Panc1 (cell line): Measurements from ENCODE around the gene SUPT6H. TPM values are rescaled to one million over a fixed set of nuclear protein-coding genes. Genes with fewer than 3 reads are reported as not detected.

ENCODE experiments used
- ATAC-seq: fragments of 200-7000 bp; cut with Tn5 transposase; 2 replicates; pipeline ENCODE4 v1.9.1; 2020; ENCODE audit warnings: mild to moderate bottlenecking, moderate library complexity
- BruUV-seq: library from RNA; stranded (reverse); fragments of 400-500 nt; replicated peaks from 2 replicates; lab custom pipeline; 2021; lab: Mats Ljungman, UMichigan
- CTCF ChIA-PET: fragments of 300-600 bp; sonication (Branson Sonifier 250); formaldehyde crosslinking; loops from one replicate; lab custom pipeline; 2022; ENCODE audit warnings: antibody characterized with exemption; lab: Charles Lee
- POLR2A ChIA-PET: fragments of 300-600 bp; sonication (Branson Sonifier 250); formaldehyde crosslinking; loops from one replicate; lab custom pipeline; 2022; ENCODE audit warnings: antibody characterized with exemption; lab: Charles Lee
- DNase-seq: peaks from one replicate; pipeline ENCODE4 v3.0.0-alpha.2; 2010; ENCODE audit warnings: low read depth, low spot score
- H3K27ac ChIP-seq: 2 replicates; pipeline ENCODE4 v1.5.1; 2011; ENCODE audit warnings: mild to moderate bottlenecking, low read length, inconsistent platforms
- H3K27me3 ChIP-seq: fragments of 200-500 bp; sonication (Bioruptor generic); 2 replicates; pipeline ENCODE4 v1.6.0; 2014; ENCODE audit warnings: low read length, inconsistent platforms; ENCODE audit not compliant: control insufficient read depth, insufficient read depth
- H3K36me3 ChIP-seq: fragments of 200-500 bp; sonication (Bioruptor generic); 2 replicates; pipeline ENCODE4 v1.5.1; 2014; ENCODE audit warnings: inconsistent platforms, mild to moderate bottlenecking, low read length, moderate library complexity; ENCODE audit not compliant: control insufficient read depth, insufficient read depth
- H3K4me1 ChIP-seq: 2 replicates; pipeline ENCODE4 v1.5.1; 2011; ENCODE audit warnings: inconsistent platforms, mild to moderate bottlenecking, low read length, moderate library complexity; ENCODE audit not compliant: control insufficient read depth, insufficient read depth
- H3K4me3 ChIP-seq, 2 experiments: 2 replicates each; pipeline ENCODE4 v1.5.1; 2011 to 2012; ENCODE audit warnings: low read depth in 2 of 2, low read length in 2 of 2, mild to moderate bottlenecking in 2 of 2, inconsistent platforms in 1 of 2, moderate library complexity in 1 of 2
- H3K9me3 ChIP-seq: fragments of 200-500 bp; sonication (Bioruptor generic); 2 replicates; pipeline ENCODE4 v1.5.1; 2014; ENCODE audit warnings: low read depth, mild to moderate bottlenecking, inconsistent platforms, low read length, moderate library complexity; ENCODE audit not compliant: control insufficient read depth, insufficient read depth
- POLR2AphosphoS5 ChIP-seq: IDR thresholded peaks from 2 replicates; pipeline ENCODE4 v1.6.1; 2012; ENCODE audit warnings: mild to moderate bottlenecking, low read depth, low read length, moderate library complexity
- SIN3A ChIP-seq: IDR thresholded peaks from 2 replicates; pipeline ENCODE4 v1.6.1; 2012; ENCODE audit warnings: low read depth, mild to moderate bottlenecking, low read length, moderate library complexity, borderline replicate concordance; ENCODE audit not compliant: insufficient read depth
- TCF7L2 ChIP-seq: IDR thresholded peaks from 2 replicates; pipeline ENCODE4 v1.6.1; 2011; ENCODE audit warnings: mild to moderate bottlenecking, low read depth, low read length, inconsistent platforms
- in situ Hi-C: cut with HindIII; loops from 2 replicates; pipeline ENCODE4 v1.10.0; 2016; ENCODE audit warnings: low sequenced_read_pairs, low pct_unique_long_range_greater_than_20kb
- intact Hi-C: fragments of 100-400 bp; cut with micrococcal nuclease; formaldehyde crosslinking; loops from one replicate; pipeline ENCODE4 v1.10.0; 2022; ENCODE audit not compliant: unreplicated experiment
- total RNA-seq: library from RNA; stranded (reverse); gene quantifications from one replicate; pipeline ENCODE4 v1.2.1, GENCODE V29; 2021; ENCODE audit not compliant: unreplicated experiment
- TF ChIP-seq, protein P1 (sequence below): fragments of 450-650 bp; IDR thresholded peaks from 2 replicates; pipeline ENCODE4 v1.5.1; 2017; ENCODE audit warnings: mild to moderate bottlenecking
- TF ChIP-seq, protein P2 (sequence below), 2 experiments: IDR thresholded peaks; 2 replicates each; pipeline ENCODE4 v1.6.1; 2011 to 2012; ENCODE audit warnings: low read depth in 2 of 2, control low read depth in 1 of 2, low read length in 1 of 2, mild to moderate bottlenecking in 1 of 2, moderate library complexity in 1 of 2; ENCODE audit not compliant: insufficient read depth in 1 of 2

The SUPT6H gene
- total RNA-seq, 1 experiment from 2014 or later, result 108 TPM

DNA sequence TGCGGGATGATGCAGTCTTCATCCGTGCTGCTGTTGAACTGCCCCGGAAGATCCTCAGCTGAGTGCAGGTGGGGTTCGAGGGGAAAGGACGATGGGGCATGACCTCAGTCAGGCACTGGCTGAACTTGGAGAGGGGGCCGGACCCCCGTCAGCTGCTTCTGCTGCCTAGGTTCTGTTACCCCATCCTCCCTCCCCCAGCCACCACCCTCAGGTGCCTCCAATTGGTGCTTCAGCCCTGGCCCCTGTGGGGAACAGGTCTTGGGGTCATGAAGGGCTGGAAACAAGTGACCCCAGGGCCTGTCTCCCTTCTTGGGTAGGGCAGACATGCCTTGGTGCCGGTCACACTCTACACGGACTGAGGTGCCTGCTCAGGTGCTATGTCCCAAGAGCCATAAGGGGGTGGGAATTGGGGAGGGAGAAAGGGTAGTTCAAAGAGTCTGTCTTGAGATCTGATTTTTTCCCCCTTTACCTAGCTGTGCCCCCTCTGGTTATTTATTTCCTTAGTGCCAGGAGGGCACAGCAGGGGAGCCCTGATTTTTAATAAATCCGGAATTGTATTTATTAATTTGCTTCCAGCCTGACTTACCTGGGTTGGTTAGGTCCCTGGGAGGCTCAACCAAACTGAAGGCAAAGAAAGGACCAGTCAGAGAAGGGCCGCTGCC lies 87.6 kb downstream of the SUPT6H start:
- in situ Hi-C loops (no loop called here), intact Hi-C loops (loop anchor here (1.0 kb wide), 1 partner anchor 22 kb away; no protein-coding TSS in a partner anchor)
- H3K27me3 ChIP-seq, result no peaks in the 10 kb centered on the region
- no peak overlapping the region for H3K4me3 ChIP-seq
- H3K27ac ChIP-seq, result peak overlapping the region; percentile 99
- ChIA-PET CTCF (interaction anchor here (0.6 to 8.4 kb wide), 4 partner anchors 14 to 144 kb away, joined by 3 to 123 read pairs (median 4); partner anchors contain the start of genes NEK8 and TLCD1), POLR2A (interaction anchor here (0.6 to 4.5 kb wide), 3 partner anchors 23 to 150 kb away, joined by 3 to 25 read pairs (median 7); partner anchors contain the start of gene TLCD1)
- no peak for DNase-seq
- no peaks in the 10 kb centered on the region for H3K9me3 ChIP-seq
- TF ChIP-seq SIN3A (no peak), TCF7L2 (no peak), POLR2AphosphoS5 (no peak; the same call in 1 of the 2 replicates)
- TF ChIP-seq, protein P1, sequence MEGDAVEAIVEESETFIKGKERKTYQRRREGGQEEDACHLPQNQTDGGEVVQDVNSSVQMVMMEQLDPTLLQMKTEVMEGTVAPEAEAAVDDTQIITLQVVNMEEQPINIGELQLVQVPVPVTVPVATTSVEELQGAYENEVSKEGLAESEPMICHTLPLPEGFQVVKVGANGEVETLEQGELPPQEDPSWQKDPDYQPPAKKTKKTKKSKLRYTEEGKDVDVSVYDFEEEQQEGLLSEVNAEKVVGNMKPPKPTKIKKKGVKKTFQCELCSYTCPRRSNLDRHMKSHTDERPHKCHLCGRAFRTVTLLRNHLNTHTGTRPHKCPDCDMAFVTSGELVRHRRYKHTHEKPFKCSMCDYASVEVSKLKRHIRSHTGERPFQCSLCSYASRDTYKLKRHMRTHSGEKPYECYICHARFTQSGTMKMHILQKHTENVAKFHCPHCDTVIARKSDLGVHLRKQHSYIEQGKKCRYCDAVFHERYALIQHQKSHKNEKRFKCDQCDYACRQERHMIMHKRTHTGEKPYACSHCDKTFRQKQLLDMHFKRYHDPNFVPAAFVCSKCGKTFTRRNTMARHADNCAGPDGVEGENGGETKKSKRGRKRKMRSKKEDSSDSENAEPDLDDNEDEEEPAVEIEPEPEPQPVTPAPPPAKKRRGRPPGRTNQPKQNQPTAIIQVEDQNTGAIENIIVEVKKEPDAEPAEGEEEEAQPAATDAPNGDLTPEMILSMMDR, result no peak; the same call in 1 of the 2 replicates
- TF ChIP-seq, protein P2, sequence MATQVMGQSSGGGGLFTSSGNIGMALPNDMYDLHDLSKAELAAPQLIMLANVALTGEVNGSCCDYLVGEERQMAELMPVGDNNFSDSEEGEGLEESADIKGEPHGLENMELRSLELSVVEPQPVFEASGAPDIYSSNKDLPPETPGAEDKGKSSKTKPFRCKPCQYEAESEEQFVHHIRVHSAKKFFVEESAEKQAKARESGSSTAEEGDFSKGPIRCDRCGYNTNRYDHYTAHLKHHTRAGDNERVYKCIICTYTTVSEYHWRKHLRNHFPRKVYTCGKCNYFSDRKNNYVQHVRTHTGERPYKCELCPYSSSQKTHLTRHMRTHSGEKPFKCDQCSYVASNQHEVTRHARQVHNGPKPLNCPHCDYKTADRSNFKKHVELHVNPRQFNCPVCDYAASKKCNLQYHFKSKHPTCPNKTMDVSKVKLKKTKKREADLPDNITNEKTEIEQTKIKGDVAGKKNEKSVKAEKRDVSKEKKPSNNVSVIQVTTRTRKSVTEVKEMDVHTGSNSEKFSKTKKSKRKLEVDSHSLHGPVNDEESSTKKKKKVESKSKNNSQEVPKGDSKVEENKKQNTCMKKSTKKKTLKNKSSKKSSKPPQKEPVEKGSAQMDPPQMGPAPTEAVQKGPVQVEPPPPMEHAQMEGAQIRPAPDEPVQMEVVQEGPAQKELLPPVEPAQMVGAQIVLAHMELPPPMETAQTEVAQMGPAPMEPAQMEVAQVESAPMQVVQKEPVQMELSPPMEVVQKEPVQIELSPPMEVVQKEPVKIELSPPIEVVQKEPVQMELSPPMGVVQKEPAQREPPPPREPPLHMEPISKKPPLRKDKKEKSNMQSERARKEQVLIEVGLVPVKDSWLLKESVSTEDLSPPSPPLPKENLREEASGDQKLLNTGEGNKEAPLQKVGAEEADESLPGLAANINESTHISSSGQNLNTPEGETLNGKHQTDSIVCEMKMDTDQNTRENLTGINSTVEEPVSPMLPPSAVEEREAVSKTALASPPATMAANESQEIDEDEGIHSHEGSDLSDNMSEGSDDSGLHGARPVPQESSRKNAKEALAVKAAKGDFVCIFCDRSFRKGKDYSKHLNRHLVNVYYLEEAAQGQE (IDR thresholded peaks at IDR 0.05; ENCODE audit: insufficient read depth in 1 of 2, low read depth in 2 of 2, low read length in 1 of 2), result no peak
- ATAC-seq, result peak; percentile 9
- H3K36me3 ChIP-seq, result no peaks in the 10 kb centered on the region; the same call in none of the 2 replicates
- H3K4me1 ChIP-seq, result peaks cover 52% of the 10 kb centered on the region
- BruUV-seq, result no TSS peak

DNA sequence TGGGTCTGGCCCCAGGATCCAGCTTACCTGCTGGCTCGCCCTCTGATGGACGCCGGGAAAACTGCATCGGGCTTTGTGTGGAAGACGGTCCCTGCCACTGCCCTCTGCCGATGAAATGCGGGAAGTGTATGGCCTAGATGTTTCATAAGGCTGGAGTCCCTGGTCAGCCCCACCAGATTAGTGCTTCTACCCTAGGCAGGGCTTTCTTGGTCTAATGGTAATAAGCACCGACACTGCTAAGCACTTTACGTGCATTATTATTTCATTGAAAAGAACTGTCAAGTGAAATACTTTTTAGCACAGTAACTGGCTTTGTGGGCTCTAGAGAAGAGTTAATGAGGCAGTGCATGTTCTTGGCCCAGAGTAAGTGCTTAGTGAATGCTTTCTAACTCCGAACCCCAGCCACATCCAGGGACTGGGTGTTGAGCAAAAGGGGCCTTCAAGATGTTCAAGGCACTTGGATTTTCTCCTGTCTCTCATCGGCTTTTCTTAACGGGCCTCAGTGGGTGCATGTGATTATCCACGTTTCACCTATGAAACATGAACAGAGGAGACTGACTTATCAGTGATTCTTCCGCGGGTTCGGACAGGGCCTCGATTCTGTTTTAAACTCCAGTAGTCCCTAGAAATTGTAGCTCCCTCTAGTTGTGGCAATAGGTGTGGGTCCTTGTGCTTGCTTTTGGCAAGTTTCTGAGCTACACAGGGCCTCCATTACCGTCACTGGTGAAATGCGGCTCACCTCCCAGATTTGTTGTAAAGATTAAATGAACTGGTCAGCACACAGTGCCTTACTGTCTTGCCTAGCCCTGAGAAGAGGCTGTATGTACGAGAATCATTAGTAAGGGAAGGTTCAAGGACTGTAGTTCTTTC lies 88.4 kb downstream of the SUPT6H start:
- in situ Hi-C loops, result no loop called here

More for the DNA sequence above, 88.4 kb downstream of the SUPT6H start:
- peak; percentile 72 for ATAC-seq
- intact Hi-C loops, result loop anchor here (1.0 kb wide), 1 partner anchor 23 kb away; no protein-coding TSS in a partner anchor
- ChIA-PET CTCF (interaction anchor here (0.6 to 8.4 kb wide), 9 partner anchors 12 to 428 kb away, joined by 3 to 123 read pairs (median 3); partner anchors contain the start of genes NEK8 and TLCD1), POLR2A (interaction anchor here (1.0 to 4.5 kb wide), 2 partner anchors 23 to 29 kb away, joined by 3 to 25 read pairs; partner anchors contain the start of gene TLCD1)
- 0 out of 2 replicates have a peak, but pooled peaks have one; percentile 74 for TF ChIP-seq SIN3A
- peak; percentile 83 for TF ChIP-seq POLR2AphosphoS5
- TF ChIP-seq, protein P1, result peak; percentile 100
- TF ChIP-seq TCF7L2, result no peak
- TF ChIP-seq, protein P2 (IDR thresholded peaks at IDR 0.05; ENCODE audit: insufficient read depth in 1 of 2, low read depth in 2 of 2, low read length in 1 of 2), result 0 out of 4 replicates have a peak, but pooled peaks of 1 of the 2 experiments have one; percentile 11
- Histone ChIP-seq H3K36me3 (no peaks in the 10 kb centered on the region; the same call in 1 of the 2 replicates), H3K4me1 (peaks cover 51% of the 10 kb centered on the region), H3K9me3 (no peaks in the 10 kb centered on the region), H3K27ac (peak overlapping the region; percentile 99; the same call in 1 of the 2 replicates), H3K27me3 (no peaks in the 10 kb centered on the region), H3K4me3 (no peak overlapping the region)
- peak; percentile 81 for DNase-seq
- BruUV-seq, result TSS peak; percentile 73
